ELR (cell line): ENCODE results near the gene MEAF6.

ENCODE experiments used
- DNase-seq: peaks from one replicate; pipeline ENCODE4 v3.0.0-alpha.2; 2015; ENCODE audit warnings: low read depth

MEAF6 gene

DNA sequence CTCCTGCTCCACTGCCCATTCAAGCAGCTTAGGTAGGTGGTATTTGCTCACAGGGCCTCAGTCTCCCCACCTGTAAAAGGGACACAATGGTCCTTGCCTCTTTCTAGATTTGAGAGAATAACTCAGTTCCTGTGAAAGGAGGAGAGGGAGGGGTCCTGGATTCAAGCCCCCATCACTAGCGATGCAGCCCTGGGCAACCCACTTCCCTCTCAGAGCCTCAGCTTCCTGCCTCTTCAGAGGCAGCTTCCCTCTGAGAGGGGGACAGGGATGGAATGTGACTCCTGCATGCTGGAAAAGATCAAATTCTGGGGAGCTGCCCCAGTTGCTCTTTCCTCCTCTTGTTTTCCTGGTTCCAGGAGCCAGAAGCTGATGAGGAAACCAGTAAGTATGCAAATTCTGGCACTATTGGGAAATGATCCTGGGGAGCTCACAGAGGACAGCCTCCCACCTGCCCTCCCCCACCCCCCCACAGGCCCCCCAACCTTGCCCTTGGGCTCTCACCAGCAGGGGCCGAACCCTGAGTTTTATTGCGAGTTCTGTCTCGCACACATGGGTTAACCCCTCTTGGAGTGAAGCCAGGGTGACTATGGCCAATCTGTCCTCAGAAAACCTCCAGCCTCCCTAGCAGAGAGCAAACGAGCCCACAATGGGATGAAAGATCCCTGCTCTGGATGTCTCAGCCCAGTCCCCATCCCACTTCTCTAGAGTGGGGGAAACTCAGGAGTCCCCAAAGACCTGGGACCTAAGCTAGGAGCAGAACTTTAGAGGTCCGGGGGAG, 28.5 kb downstream of the MEAF6 start:
- DNase-seq, result no peak

DNA sequence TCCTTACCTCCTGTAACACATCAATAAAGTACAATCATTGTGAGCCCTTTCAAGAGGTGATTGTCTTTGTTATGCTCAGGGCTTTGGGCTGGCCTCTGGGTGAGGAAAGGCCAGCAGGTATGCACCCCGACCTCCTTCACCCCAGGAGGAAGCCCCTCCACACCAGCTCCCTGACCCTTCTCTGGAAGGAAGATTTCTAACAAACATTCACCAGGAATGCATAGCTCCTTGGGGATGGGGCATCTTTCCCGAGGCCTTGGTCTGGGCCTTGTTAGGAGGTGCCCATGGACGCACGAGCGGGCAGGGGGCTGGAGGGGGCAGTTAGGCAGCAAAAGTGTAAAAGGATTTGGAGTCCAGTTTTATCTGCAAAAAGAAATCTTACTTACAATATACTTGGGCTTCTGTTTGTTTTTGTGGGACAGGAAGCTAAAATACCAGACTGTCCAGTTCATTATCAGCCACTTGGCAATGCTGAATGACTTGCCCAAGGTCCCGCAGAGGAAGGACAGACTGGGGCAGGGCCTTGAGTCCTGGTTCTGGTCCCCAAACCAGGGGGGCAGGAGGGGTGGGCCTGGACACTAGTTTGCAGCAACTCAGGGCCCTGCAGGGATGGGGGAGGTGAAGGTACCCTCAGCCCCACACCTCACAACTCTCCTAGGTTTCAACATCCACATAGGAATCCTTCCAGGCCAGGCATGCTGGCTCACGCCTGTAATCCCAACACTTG, 30.1 kb downstream of the MEAF6 start:
- no peak for DNase-seq

DNA sequence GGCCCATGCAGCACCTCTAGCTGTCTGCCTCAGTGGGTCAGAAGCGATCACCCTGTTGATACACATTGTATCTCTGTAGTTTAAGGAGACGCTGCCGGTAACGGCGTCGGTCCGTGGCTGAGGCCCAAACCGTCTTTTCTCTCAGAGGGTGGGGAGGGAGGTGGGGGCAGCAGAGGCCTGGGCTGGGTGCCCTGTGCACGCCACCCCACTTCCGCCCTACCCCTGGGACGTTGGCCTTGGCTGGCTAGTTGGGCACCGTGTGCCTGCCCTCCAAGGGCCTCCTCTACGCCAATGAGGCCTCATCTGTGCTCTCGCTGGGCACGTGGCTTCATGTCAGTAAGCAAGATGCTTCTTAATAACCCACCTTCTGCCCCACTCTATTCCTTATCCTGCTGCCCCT, 30.8 kb downstream of the MEAF6 start:
- DNase-seq, result no peak

DNA sequence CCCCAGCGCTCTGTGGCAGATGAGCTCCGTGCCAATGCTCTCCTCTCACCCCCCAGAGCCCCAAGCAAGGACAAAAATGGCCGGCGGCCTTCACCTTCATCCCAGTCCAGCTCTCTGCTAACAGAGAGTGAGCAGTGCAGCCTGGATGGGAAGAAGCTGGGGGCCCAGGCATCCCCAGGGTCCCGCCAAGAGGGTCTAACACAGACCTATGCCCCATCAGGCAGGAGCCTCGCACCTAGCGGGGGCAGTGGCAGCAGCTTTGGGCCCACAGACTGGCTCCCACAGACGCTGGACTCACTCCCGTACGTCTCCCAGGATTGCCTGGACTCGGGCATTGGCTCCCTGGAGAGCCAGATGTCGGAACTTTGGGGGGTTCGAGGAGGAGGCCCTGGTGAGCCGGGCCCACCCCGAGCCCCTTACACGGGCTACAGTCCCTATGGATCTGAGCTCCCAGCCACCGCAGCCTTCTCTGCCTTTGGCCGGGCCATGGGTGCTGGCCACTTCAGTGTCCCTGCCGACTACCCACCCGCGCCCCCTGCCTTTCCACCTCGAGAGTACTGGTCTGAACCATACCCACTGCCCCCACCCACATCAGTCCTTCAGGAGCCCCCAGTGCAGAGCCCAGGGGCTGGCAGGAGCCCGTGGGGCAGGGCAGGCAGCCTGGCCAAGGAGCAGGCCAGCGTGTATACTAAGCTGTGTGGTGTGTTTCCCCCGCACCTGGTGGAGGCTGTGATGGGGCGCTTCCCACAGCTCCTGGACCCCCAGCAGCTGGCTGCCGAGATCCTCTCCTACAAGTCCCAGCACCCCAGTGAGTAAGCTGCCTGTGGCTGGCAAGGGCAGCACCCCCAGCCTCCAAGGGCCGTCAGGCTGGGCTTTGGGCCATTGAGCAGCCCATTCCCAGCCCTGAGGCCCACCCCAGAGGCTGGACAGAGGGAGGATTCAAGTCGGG, 31.5 kb downstream of the MEAF6 start:
- DNase-seq, result no peak

DNA sequence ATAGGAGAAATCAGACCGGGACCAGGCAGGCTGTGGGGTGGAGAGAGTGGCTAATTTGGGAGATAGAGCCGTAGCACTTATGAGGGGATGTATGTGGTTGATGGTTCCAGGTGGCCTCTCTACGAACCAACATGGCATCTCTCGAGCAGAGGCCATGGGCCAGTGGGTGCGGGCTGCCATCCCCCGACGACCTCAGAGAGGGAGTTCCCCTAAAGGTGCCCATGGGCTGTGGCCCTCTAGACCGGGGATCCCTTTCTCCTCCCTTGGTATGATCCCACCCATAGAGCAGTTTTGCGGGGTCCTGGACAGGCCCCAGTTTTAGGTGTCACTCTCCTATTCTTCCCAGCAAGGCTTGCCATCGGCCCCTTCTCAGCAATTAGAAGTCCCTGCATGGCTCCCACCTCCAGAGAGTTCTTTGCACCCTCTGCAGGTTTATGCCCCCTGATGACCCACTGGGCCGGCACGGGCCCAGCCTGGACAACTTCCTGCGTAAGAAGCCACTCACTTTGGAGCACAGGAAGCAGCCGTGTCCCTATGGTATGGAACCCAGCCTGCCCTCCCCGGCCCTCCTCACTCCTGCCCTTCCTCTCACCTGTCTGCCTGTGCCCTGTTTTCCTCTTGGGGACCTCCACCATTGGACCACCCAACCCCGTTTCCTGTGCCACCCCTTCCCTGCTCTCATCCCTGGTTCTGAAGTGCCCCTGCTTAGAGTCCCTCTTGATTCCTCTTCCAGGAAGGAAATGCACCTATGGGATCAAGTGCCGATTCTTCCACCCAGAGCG, 32.4 kb downstream of the MEAF6 start:
- no peak for DNase-seq

DNA sequence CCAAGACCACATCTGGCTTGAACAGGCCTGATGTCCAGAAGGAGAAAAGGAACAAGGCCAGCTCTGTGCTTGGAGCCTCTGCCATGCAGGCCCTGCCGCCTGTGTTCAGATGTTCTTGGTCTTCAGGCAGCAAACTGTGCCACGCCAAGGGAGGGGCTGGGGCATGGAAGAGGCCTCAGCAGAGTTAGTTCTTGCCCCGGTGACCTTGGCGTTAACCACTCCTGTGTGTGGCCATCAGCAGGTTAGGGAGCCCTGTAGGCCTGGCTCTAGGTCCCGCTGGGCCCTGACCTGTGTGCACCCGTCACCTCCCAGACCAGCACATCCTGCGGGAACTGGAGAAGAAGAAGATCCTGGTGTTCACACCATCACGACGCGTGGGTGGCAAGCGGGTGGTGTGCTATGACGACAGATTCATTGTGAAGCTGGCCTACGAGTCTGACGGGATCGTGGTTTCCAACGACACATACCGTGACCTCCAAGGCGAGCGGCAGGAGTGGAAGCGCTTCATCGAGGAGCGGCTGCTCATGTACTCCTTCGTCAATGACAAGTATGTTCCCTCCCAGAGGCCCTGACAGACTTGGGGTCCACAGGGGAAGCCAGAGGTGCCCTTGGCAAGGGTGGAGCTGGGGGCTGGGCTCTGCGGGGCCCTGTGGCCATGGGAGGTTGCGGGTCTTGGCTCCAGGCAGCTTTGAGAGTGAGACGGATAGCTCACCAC, 33.1 kb downstream of the MEAF6 start:
- no peak for DNase-seq

DNA sequence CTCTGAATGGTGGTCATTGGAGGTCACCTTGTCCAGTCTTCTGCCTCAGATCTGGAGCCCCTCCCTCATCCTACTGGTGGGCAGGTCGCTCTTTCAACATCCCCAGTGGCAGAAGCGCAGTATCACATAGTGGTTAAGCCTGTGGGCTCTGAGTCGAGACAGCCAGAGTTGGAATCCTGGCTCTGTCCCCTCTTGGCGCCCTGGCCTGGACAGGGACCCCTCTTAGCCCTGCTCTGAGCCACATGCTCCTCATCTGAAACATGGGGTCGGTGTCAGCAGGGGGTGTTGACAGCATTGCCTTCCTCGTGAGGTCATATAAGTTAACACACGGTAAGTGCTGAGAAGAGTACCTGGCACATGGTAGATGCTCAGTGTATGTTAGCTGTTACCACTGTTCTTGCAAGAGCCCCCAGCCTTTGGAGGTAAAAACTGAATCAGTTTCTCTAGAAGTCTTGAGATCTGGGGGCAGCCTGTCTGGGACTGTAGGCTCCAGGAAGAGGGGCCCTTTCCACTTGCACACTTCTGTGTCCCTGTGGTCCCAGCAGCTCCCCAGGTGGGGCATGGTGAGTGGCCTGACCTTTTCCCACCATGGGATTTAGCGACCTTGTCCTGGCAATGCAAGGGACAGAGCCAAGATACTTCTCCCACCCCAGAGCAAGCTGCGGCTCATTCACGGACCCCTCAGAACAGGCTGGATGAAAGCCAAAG, 33.8 kb downstream of the MEAF6 start:
- no peak for DNase-seq

DNA sequence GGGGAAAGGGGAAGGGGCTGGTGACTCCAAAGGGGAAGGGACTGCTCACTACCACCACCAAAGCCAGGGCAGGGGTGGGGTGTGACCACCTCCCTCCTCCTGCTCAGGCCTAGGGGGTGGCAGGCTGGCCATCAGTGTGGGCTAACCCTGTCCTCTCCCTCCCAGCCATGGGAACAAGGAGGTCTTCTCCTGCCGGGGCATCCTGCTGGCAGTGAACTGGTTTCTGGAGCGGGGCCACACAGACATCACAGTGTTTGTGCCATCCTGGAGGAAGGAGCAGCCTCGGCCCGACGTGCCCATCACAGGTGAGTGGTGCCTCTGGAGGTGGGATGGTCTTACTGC, 34.5 kb downstream of the MEAF6 start:
- DNase-seq, result no peak

DNA sequence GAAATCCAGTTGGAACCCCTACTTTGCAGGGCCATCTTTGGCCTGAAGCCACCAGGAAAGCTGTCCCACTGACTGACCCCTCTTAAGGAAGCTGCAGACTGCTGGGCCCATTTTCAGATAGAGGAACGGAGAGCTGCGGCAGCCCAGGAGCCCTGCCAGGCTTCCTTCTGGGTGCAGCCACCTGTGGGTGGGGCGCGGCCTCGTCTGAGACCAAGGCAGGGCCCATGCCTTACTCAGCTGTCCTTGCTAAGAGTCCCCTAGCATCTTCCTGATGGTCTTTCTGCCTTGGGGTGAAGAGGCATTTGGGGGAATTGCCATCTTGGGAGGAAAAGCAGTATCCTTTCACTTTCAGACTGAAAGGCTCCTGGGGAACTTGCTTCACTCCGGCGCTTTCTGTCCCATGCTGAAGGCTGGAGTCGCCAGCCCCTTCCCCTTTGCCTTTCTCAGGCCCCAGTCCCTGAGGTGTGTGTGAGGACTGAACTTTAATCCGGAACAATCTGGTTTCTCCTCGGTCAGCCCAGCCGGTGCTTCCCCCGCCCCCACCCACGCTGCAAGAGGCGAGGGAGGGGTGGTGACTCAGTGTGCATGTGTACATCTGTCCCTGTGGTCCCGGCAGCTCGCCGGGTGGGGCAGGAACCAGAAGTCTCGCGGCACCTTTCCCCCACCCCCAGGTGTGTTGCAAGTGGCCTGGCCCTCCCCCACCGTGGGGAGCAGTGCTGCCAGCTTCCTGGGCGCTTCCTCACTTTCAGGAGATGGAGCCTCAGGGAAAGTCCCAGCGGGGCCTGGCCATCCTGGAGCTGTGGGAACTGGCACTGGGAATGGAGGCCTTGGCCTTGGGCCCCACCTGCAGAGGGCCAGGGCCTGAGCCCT, 35.1 kb downstream of the MEAF6 start:
- DNase-seq, result peak; percentile 93

DNA sequence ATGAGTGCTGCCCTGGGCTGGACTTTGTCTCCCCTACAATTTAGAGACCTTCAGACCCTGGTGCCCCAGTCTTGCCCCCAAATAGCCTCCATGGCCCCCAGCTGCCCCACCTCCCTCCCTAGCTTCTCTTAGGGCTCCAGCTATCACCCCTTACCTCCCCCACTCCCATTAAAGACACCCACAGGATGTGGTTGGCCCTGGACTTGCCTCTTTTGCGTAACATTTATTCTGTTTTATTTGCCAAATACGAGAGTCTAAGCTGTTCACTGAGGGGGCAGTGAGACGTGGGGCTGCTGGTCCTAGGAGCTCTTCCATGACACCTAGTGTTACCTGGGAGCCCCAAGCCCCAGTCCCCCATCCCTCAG, 35.7 kb downstream of the MEAF6 start:
- peak; percentile 69 for DNase-seq

DNA sequence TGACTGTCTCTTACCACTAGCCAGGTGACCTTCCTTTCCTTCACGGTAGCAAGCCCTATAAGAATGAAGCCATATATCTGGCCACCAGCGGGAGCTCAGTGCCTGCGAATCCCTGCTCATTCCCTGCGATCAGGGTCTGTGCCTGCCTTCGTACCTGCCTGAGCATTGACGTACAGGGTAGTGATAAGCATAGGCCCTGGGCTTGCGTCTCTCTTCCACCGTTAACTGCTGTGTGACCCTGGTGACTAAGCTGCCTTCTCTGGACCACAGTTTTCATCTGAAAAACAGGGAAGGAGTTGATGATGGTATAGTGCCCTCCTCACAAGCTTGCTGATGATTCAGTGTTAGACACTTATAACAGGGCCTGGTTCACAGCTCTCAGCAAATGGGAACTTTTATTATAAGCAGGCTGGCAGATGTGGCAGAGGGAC, 36.1 kb downstream of the MEAF6 start:
- DNase-seq, result peak; percentile 91

DNA sequence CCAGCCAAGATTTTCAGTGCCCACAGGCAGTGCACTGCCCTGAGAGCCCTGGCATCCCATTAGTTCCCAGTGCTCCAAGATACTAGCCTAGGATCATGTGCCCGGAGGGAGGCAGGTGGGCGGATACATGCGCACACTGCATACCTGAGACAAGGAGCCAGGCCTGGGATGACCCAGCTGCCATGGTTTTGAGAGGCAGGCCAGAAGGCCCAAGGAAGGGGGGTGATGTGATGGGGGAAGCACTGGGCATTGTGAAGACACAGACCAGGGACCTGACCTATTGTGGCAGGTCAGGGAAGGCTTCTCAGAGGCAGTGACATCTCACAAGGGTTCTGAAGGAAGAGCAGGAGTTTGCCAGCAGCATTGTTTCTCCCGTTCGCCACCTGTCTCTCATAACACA, 36.6 kb downstream of the MEAF6 start:
- DNase-seq, result no peak

DNA sequence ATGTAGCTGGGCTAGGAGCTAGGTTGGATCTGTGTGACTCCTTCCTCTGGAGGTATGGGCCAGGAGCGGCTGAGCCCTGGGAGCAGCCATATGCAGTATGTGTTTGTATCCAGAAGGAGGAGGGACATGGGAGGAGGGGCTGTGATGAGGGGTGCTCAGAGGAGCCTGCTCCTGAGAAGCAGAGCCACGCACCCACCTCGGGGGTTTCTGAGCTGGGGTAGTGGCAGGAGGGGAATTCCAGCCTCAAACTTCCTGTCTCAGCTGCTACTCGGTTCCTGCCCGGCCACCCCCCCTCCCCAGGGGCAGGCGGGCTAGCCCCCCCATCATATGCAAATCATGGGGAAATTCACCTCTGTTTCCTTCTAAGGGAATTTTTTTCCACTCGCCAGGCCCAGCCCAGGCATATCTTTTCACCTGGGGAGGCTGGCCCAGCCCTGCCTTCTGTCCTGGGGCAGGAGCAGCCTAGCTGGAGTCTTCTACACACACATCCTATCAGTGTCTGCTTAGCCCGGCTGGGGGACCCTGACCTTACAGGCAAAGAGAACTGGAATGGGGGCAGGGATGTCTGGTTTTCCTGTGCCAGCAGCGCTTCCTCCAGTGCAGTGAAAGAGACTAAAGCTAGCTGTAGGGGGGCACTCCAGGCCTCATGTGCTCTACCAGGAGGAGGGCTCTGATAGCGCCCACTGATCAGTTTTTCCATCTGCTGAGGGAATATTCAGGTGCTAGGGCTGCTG, 37.2 kb downstream of the MEAF6 start:
- DNase-seq, result peak; percentile 81

DNA sequence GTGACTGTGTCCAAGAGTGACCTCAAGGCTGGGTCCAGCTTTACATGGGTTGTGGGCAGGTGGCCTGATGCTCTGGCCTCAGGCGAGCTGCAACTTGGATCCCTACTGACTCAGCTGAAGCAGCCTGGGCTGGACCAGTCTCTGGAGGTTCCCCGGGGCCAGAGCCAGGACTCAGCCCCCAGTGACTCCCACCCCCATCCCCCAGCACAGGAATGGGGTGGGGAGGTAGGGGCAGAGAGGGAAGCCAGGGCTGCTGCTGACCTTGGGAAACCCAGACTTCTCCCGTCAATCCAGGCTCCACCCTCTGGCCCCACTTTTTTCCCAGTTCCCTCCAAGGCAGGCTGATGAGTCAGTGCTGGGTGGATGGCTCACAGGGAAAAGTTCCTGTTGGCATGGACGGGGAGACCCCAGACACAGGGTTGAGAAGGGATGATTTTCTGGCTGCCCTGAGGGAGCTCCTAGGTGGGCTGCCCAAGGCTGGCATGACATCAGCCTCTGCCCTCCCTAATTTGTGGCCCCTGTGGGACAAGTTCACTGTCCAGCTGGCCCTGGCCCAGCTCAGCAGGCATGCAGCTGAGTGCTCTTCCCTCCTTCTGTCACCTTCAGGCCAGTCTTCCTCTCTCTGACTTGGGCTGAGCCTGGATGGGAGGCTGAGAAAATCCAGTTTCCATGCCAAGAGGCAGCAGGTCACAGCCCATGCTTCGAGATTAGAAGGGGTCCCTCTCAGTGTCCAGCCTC, 37.9 kb downstream of the MEAF6 start:
- DNase-seq, result peak; percentile 93

DNA sequence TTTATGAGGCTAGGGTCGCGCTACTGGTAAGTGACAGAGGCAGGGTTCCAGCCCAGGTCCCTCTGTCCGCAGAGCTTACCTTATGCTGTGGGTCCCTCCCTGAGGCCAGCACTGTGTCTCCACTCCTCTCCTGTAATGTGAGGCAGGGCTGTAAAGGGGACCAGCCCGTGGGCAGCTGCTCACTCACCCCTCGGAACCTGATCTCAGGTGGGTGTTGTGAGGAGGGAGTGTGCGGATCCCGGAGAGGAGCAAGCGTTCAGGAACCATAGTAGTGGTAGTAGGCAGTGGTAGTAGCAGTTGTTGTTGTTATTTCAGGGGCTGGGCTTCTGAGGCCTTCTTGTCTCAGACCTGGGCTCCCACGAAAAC, 38.5 kb downstream of the MEAF6 start:
- no peak for DNase-seq

DNA sequence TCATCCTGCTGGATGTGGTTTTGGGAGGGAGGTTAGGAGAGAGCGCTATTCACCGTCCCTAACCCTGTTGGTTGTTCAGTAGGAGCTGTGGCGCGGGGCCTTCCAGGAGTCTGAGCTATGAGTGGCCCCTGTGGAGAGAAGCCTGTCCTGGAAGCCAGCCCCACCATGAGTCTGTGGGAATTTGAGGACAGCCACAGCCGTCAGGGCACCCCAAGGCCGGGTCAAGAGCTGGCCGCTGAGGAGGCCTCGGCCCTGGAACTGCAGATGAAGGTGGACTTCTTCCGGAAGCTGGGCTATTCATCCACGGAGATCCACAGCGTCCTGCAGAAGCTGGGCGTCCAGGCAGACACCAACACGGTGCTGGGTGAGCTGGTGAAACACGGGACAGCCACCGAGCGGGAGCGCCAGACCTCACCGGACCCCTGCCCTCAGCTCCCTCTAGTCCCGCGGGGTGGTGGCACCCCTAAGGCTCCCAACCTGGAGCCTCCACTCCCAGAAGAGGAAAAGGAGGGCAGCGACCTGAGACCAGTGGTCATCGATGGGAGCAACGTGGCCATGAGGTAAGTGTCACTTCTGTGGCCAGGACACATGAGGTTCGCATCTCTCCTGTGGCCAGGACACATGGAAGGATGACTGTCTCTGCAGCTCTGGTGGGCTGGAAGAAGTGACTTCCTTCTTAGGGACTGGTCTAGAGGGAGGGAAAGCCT, 39.0 kb downstream of the MEAF6 start:
- peak; percentile 31 for DNase-seq

DNA sequence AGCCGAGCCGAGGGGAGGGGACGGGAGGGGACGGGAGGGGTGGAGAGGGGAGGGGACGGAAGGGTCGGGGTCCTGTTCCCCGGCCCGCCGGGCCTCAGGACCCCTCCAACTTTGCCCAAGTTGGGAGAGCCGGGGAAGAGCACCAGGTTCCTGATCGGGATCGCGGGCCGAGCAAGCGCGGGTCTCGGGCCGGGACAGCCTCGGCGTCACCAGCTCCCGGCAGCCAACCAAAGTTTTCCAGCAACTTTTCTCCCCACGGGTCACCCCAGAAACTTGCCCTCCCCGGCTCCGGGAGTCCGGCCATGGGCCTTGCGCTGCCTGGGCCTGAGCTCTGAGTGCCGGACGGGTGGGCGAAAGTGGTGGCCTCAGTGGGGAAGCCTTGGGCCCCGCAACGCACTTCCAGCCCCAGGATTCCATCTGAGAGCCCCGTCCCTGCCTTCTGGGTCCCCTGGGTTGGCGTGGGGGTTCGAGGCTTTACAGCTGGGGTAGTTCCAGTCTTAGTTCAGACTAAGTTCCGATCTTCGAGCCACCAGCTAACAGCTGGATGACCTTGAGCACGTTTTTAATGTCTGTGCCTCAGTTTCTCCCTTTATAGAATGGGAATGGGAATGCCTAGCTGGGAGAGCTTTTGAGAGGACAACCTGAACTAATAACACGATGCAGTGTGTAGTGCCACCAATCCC, 39.7 kb downstream of the MEAF6 start:
- peak; percentile 62 for DNase-seq
